MM.1S (cell line): ENCODE results near the gene FAM83G.

Experiments
- DNase-seq: peaks from one replicate; pipeline ENCODE4 v3.0.0-alpha.2; 2015
- H2AFZ ChIP-seq: fragments of 300-600 bp; sonication (generic); 2 replicates; pipeline ENCODE4 v1.6.0; 2016; ENCODE audit warnings: antibody characterized with exemption, low read length
- H3F3A ChIP-seq: fragments of 300-600 bp; sonication (generic); 2 replicates; pipeline ENCODE4 v1.6.1; 2016; ENCODE audit warnings: mild to moderate bottlenecking, antibody characterized with exemption, low read length, moderate library complexity, mixed read lengths; ENCODE audit not compliant: insufficient read depth
- H3K27ac ChIP-seq: fragments of 300-600 bp; sonication (generic); 2 replicates; pipeline ENCODE4 v1.5.1; 2016; ENCODE audit warnings: mild to moderate bottlenecking, low read length
- H3K27me3 ChIP-seq: fragments of 300-600 bp; sonication (generic); replicated peaks from 2 replicates; pipeline ENCODE4 v1.6.0; 2016; ENCODE audit warnings: low read length; ENCODE audit not compliant: insufficient read depth
- H3K36me3 ChIP-seq: fragments of 300-600 bp; sonication (generic); replicated peaks from 2 replicates; pipeline ENCODE4 v1.6.1; 2016; ENCODE audit warnings: mild to moderate bottlenecking, low read length, mixed read lengths; ENCODE audit not compliant: insufficient read depth
- H3K4me1 ChIP-seq: fragments of 300-600 bp; sonication (generic); 2 replicates; pipeline ENCODE4 v1.6.1; 2016; ENCODE audit warnings: low read length, mixed read lengths
- H3K4me2 ChIP-seq: fragments of 300-600 bp; sonication (generic); 2 replicates; pipeline ENCODE4 v1.6.0; 2016; ENCODE audit warnings: low read depth, low read length
- H3K4me3 ChIP-seq: fragments of 300-600 bp; sonication (generic); 2 replicates; pipeline ENCODE4 v1.5.1; 2016; ENCODE audit warnings: low read length, mixed read lengths
- H3K79me2 ChIP-seq: fragments of 300-600 bp; sonication (generic); 2 replicates; pipeline ENCODE4 v1.6.1; 2016; ENCODE audit warnings: mixed run types, low read length, mixed read lengths
- H3K9ac ChIP-seq: fragments of 300-600 bp; sonication (generic); 2 replicates; pipeline ENCODE4 v1.6.1; 2016; ENCODE audit warnings: low read length, mixed read lengths
- H3K9me2 ChIP-seq: fragments of 300-600 bp; sonication (generic); replicated peaks from 2 replicates; pipeline ENCODE4 v1.6.1; 2016; ENCODE audit warnings: mild to moderate bottlenecking, low read length, mixed read lengths; ENCODE audit not compliant: insufficient read depth
- H3K9me3 ChIP-seq: fragments of 300-600 bp; sonication (generic); replicated peaks from 2 replicates; pipeline ENCODE4 v1.6.1; 2016; ENCODE audit warnings: mild to moderate bottlenecking, low read length, mixed read lengths; ENCODE audit not compliant: insufficient read depth
- H4K20me1 ChIP-seq: fragments of 300-600 bp; sonication (generic); 2 replicates; pipeline ENCODE4 v1.6.1; 2016; ENCODE audit warnings: mild to moderate bottlenecking, low read length, moderate library complexity, mixed read lengths; ENCODE audit not compliant: insufficient read depth
- CTCF ChIP-seq: fragments of 300-600 bp; sonication (generic); IDR thresholded peaks from 2 replicates; pipeline ENCODE4 v1.5.1; 2016; ENCODE audit warnings: antibody characterized with exemption, low read length, mixed read lengths
- EZH2 ChIP-seq: fragments of 300-600 bp; sonication (generic); optimal IDR thresholded peaks from 2 replicates; pipeline ENCODE3; 2017; ENCODE audit warnings: low read depth, mild to moderate bottlenecking, antibody characterized with exemption, low read length, mixed read lengths
- EZH2phosphoT487 ChIP-seq: fragments of 300-600 bp; sonication (generic); IDR thresholded peaks from 2 replicates; pipeline ENCODE4 v1.6.1; 2018; ENCODE audit warnings: antibody characterized with exemption, low read length

Gene FAM83G

GRCh38 chr17:18949566-18949965 is 55.0 kb downstream of the FAM83G start:
- Histone ChIP-seq H3K4me3 (no peak overlapping the region), H3K4me2 (no peak overlapping the region), H3K9me3 (no peaks in the 10 kb centered on the region), H3K27ac (no peak overlapping the region), H3K4me1 (no peaks in the 10 kb centered on the region), H3K9me2 (no peaks in the 10 kb centered on the region), H4K20me1 (no peaks in the 10 kb centered on the region), H3F3A (no peaks in the 10 kb centered on the region), H3K36me3 (no peaks in the 10 kb centered on the region), H2AFZ (no peak overlapping the region), H3K79me2 (no peaks in the 10 kb centered on the region), H3K27me3 (no peaks in the 10 kb centered on the region; the same call in 1 of the 2 replicates), H3K9ac (no peak overlapping the region)
- no peak for TF ChIP-seq CTCF
- TF ChIP-seq EZH2phosphoT487 = no peak
- no peak for DNase-seq

GRCh38 chr17:18948476-18949006 is 56.0 kb downstream of the FAM83G start:
- Histone ChIP-seq H3F3A (no peaks in the 10 kb centered on the region), H3K4me1 (no peaks in the 10 kb centered on the region), H3K9ac (no peak overlapping the region), H3K79me2 (no peaks in the 10 kb centered on the region), H3K4me3 (no peak overlapping the region), H3K9me2 (no peaks in the 10 kb centered on the region), H4K20me1 (no peaks in the 10 kb centered on the region), H3K4me2 (no peak overlapping the region), H2AFZ (no peak overlapping the region), H3K36me3 (no peaks in the 10 kb centered on the region), H3K27ac (no peak overlapping the region), H3K9me3 (no peaks in the 10 kb centered on the region), H3K27me3 (no peaks in the 10 kb centered on the region; the same call in 1 of the 2 replicates)
- no peak for DNase-seq
- no peak for TF ChIP-seq EZH2
- TF ChIP-seq EZH2phosphoT487 = no peak
- no peak for TF ChIP-seq CTCF

- Histone ChIP-seq H3K9me3 (no peaks in the 10 kb centered on the region), H3K4me2 (no peak overlapping the region), H3K79me2 (no peaks in the 10 kb centered on the region), H3K4me1 (no peaks in the 10 kb centered on the region), H3F3A (no peaks in the 10 kb centered on the region), H3K4me3 (no peak overlapping the region), H3K9ac (no peak overlapping the region), H2AFZ (no peak overlapping the region), H4K20me1 (no peaks in the 10 kb centered on the region), H3K27me3 (no peaks in the 10 kb centered on the region; the same call in 1 of the 2 replicates), H3K36me3 (no peaks in the 10 kb centered on the region), H3K9me2 (no peaks in the 10 kb centered on the region), H3K27ac (no peak overlapping the region)
- TF ChIP-seq EZH2phosphoT487 (no peak), EZH2 (no peak), CTCF (no peak)
- DNase-seq = no peak
Observed at GRCh38 chr17:18947866-18948265, 56.7 kb downstream of the FAM83G start.
